A172 (cell line): Measurements from ENCODE around the gene ITGB5. TPM values are rescaled to one million over a fixed set of nuclear protein-coding genes. Genes with fewer than 3 reads are reported as not detected.
A peak's percentile ranks its signal among the peaks of the same experiment; 100 is the strongest.

ENCODE experiments used
- DNase-seq: peaks from one replicate; pipeline ENCODE4 v3.0.0-alpha.2; 2015; ENCODE audit warnings: low spot score
- total RNA-seq: library from RNA; depleted of rRNA; stranded (reverse); fragments of >200 nt; shearing (Covaris generic); gene quantifications from 2 replicates; pipeline ENCODE4 v1.2.3, GENCODE V29; 2014

ITGB5 gene
- total RNA-seq, 1 experiment from 2014 or later = 146 TPM

- DNase-seq = no peak
These were observed 9.8 kb upstream of the ITGB5 start for GRCh38 chr3:124896824-124897526.

GRCh38 chr3:124895756-124896155, 8.6 kb upstream of the ITGB5 start:
- no peak for DNase-seq

- DNase-seq = no peak
These were observed 6.4 kb upstream of the ITGB5 start for GRCh38 chr3:124893526-124893925.

- DNase-seq = no peak
These were observed 3.5 kb upstream of the ITGB5 start for GRCh38 chr3:124890573-124891190.

GRCh38 chr3:124888482-124889441, 1.6 kb upstream of the ITGB5 start:
- DNase-seq = no peak

- no peak for DNase-seq
These were observed 750 bp upstream of the ITGB5 start for GRCh38 chr3:124887932-124888298.

GRCh38 chr3:124886168-124887056, 753 bp downstream of the ITGB5 start:
- peak; percentile 25 for DNase-seq

- peak; percentile 30 for DNase-seq
These were observed 1.5 kb downstream of the ITGB5 start for GRCh38 chr3:124885466-124886167.

- DNase-seq = no peak
These were observed 2.6 kb downstream of the ITGB5 start for GRCh38 chr3:124884474-124885101.

- DNase-seq = peak; percentile 49
These were observed 3.2 kb downstream of the ITGB5 start for GRCh38 chr3:124883766-124884473.

- peak; percentile 33 for DNase-seq
These were observed 4.1 kb downstream of the ITGB5 start for GRCh38 chr3:124882816-124883747.

GRCh38 chr3:124881976-124882697, 5.0 kb downstream of the ITGB5 start:
- DNase-seq = no peak

- no peak for DNase-seq
These were observed 7.9 kb downstream of the ITGB5 start for GRCh38 chr3:124879337-124879680.

- DNase-seq = peak; percentile 99
These were observed 8.4 kb downstream of the ITGB5 start for GRCh38 chr3:124878561-124879336.

- no peak for DNase-seq
These were observed 9.5 kb downstream of the ITGB5 start for GRCh38 chr3:124877674-124878073.

GRCh38 chr3:124876401-124876878, 10.7 kb downstream of the ITGB5 start:
- no peak for DNase-seq

GRCh38 chr3:124873226-124873625, 13.9 kb downstream of the ITGB5 start:
- no peak for DNase-seq
